Lower leg skin (tissue), 3 donors: ENCODE results near the gene APBA2.

Source experiments
- CTCF ChIP-seq, 3 donors: fragments of 450-650 bp; IDR thresholded peaks; one replicate each; pipeline ENCODE4 v1.5.1; 2016; ENCODE audit warnings: antibody characterized with exemption in 3 of 3, mild to moderate bottlenecking in 3 of 3, moderate library complexity in 2 of 3
- POLR2A ChIP-seq, 2 donors: fragments of 450-650 bp; IDR thresholded peaks; one replicate each; pipeline ENCODE4 v1.6.1; 2016 to 2017; ENCODE audit warnings: antibody characterized with exemption in 2 of 2, mild to moderate bottlenecking in 1 of 2, moderate library complexity in 1 of 2

- TF ChIP-seq CTCF (IDR thresholded peaks at IDR 0.05), result no peak
- TF ChIP-seq POLR2A (IDR thresholded peaks at IDR 0.05), result no peak
Measured at GRCh38 chr15:29121907-29122306, 236.1 kb downstream of the APBA2 start.
